Panc1 (cell line): ENCODE results near the gene GPBAR1.

Experiments
- POLR2AphosphoS5 ChIP-seq: IDR thresholded peaks from 2 replicates; pipeline ENCODE4 v1.6.1; 2012; ENCODE audit warnings: mild to moderate bottlenecking, low read depth, low read length, moderate library complexity
- SIN3A ChIP-seq: IDR thresholded peaks from 2 replicates; pipeline ENCODE4 v1.6.1; 2012; ENCODE audit warnings: low read depth, mild to moderate bottlenecking, low read length, moderate library complexity, borderline replicate concordance; ENCODE audit not compliant: insufficient read depth
- TCF7L2 ChIP-seq: IDR thresholded peaks from 2 replicates; pipeline ENCODE4 v1.6.1; 2011; ENCODE audit warnings: mild to moderate bottlenecking, low read depth, low read length, inconsistent platforms
- TF ChIP-seq, protein P1 (sequence below): fragments of 450-650 bp; IDR thresholded peaks from 2 replicates; pipeline ENCODE4 v1.5.1; 2017; ENCODE audit warnings: mild to moderate bottlenecking
- TF ChIP-seq, protein P2 (sequence below), 2 experiments: IDR thresholded peaks; 2 replicates each; pipeline ENCODE4 v1.6.1; 2011 to 2012; ENCODE audit warnings: low read depth in 2 of 2, control low read depth in 1 of 2, low read length in 1 of 2, mild to moderate bottlenecking in 1 of 2, moderate library complexity in 1 of 2; ENCODE audit not compliant: insufficient read depth in 1 of 2

GRCh38 chr2:218312267-218312756 lies 51.5 kb downstream of the GPBAR1 start:
- TF ChIP-seq, protein P1, sequence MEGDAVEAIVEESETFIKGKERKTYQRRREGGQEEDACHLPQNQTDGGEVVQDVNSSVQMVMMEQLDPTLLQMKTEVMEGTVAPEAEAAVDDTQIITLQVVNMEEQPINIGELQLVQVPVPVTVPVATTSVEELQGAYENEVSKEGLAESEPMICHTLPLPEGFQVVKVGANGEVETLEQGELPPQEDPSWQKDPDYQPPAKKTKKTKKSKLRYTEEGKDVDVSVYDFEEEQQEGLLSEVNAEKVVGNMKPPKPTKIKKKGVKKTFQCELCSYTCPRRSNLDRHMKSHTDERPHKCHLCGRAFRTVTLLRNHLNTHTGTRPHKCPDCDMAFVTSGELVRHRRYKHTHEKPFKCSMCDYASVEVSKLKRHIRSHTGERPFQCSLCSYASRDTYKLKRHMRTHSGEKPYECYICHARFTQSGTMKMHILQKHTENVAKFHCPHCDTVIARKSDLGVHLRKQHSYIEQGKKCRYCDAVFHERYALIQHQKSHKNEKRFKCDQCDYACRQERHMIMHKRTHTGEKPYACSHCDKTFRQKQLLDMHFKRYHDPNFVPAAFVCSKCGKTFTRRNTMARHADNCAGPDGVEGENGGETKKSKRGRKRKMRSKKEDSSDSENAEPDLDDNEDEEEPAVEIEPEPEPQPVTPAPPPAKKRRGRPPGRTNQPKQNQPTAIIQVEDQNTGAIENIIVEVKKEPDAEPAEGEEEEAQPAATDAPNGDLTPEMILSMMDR = no peak
- TF ChIP-seq, protein P2, sequence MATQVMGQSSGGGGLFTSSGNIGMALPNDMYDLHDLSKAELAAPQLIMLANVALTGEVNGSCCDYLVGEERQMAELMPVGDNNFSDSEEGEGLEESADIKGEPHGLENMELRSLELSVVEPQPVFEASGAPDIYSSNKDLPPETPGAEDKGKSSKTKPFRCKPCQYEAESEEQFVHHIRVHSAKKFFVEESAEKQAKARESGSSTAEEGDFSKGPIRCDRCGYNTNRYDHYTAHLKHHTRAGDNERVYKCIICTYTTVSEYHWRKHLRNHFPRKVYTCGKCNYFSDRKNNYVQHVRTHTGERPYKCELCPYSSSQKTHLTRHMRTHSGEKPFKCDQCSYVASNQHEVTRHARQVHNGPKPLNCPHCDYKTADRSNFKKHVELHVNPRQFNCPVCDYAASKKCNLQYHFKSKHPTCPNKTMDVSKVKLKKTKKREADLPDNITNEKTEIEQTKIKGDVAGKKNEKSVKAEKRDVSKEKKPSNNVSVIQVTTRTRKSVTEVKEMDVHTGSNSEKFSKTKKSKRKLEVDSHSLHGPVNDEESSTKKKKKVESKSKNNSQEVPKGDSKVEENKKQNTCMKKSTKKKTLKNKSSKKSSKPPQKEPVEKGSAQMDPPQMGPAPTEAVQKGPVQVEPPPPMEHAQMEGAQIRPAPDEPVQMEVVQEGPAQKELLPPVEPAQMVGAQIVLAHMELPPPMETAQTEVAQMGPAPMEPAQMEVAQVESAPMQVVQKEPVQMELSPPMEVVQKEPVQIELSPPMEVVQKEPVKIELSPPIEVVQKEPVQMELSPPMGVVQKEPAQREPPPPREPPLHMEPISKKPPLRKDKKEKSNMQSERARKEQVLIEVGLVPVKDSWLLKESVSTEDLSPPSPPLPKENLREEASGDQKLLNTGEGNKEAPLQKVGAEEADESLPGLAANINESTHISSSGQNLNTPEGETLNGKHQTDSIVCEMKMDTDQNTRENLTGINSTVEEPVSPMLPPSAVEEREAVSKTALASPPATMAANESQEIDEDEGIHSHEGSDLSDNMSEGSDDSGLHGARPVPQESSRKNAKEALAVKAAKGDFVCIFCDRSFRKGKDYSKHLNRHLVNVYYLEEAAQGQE (IDR thresholded peaks at IDR 0.05; ENCODE audit: insufficient read depth in 1 of 2, low read depth in 2 of 2, low read length in 1 of 2) = no peak
- TF ChIP-seq TCF7L2 = no peak
- TF ChIP-seq POLR2AphosphoS5 = no peak
- TF ChIP-seq SIN3A = no peak
